Measurements from ENCODE around the gene SPINK14.

DNA sequence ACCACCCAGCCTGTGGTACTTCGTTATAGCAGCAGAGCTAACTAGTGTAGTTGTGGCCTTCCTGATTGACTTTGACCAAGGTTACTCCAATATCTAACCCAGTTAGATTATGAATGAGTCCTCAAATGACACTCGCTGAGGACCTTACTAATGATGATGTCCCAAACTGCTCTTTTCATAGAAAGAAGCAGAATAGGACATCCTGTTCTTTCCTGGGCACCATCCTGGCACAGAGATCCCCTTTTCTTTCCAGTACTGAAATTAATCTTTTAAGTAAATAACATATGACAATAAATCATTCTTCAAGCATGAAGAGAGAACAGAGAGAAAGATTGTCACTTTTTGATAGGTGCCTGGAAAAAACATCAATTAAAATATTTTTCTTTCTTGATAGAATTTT lies 26.7 kb upstream of the SPINK14 start:
- TF ChIP-seq, protein P1, sequence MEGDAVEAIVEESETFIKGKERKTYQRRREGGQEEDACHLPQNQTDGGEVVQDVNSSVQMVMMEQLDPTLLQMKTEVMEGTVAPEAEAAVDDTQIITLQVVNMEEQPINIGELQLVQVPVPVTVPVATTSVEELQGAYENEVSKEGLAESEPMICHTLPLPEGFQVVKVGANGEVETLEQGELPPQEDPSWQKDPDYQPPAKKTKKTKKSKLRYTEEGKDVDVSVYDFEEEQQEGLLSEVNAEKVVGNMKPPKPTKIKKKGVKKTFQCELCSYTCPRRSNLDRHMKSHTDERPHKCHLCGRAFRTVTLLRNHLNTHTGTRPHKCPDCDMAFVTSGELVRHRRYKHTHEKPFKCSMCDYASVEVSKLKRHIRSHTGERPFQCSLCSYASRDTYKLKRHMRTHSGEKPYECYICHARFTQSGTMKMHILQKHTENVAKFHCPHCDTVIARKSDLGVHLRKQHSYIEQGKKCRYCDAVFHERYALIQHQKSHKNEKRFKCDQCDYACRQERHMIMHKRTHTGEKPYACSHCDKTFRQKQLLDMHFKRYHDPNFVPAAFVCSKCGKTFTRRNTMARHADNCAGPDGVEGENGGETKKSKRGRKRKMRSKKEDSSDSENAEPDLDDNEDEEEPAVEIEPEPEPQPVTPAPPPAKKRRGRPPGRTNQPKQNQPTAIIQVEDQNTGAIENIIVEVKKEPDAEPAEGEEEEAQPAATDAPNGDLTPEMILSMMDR (IDR thresholded peaks at IDR 0.05 in 4 of 5, conservative IDR thresholded peaks at IDR 0.05 in 1 of 5) = no peak
- no peak for TF ChIP-seq POLR2A (IDR thresholded peaks at IDR 0.05)
